ENCODE results near the gene VWA7. TPM values are rescaled to one million over a fixed set of nuclear protein-coding genes. Genes with fewer than 3 reads are reported as not detected.

VWA7 gene
- total RNA-seq, 4 donors from 2014 or later, result 0.36 to 1.6 (median 0.56) TPM; not detected in 1

DNA sequence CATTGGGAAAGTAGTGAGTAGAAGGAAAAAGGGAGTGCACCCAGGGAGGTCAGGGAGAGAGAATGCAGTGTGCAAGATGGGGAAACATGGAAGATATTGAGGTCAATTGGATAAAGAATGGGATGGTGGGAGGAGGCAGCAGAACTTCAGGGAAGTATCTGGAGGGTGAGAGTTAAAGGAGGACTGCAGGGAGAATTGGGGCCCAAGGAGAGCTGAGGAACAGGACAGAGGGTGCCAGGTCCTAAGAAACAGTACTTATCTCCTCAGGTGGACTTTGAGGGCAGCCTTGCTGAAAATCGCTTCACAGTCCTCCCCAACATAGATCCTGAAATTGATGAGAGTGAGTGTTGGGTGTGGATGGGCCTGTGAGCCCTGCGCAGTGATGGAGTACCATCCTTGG, 18.8 kb downstream of the VWA7 start:
- TF ChIP-seq, protein P1, sequence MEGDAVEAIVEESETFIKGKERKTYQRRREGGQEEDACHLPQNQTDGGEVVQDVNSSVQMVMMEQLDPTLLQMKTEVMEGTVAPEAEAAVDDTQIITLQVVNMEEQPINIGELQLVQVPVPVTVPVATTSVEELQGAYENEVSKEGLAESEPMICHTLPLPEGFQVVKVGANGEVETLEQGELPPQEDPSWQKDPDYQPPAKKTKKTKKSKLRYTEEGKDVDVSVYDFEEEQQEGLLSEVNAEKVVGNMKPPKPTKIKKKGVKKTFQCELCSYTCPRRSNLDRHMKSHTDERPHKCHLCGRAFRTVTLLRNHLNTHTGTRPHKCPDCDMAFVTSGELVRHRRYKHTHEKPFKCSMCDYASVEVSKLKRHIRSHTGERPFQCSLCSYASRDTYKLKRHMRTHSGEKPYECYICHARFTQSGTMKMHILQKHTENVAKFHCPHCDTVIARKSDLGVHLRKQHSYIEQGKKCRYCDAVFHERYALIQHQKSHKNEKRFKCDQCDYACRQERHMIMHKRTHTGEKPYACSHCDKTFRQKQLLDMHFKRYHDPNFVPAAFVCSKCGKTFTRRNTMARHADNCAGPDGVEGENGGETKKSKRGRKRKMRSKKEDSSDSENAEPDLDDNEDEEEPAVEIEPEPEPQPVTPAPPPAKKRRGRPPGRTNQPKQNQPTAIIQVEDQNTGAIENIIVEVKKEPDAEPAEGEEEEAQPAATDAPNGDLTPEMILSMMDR (IDR thresholded peaks at IDR 0.05), result no peak
- no peak for ATAC-seq (ENCODE audit: low FRiP score)
- DNase-seq (ENCODE audit: low spot score), result no peak

DNA sequence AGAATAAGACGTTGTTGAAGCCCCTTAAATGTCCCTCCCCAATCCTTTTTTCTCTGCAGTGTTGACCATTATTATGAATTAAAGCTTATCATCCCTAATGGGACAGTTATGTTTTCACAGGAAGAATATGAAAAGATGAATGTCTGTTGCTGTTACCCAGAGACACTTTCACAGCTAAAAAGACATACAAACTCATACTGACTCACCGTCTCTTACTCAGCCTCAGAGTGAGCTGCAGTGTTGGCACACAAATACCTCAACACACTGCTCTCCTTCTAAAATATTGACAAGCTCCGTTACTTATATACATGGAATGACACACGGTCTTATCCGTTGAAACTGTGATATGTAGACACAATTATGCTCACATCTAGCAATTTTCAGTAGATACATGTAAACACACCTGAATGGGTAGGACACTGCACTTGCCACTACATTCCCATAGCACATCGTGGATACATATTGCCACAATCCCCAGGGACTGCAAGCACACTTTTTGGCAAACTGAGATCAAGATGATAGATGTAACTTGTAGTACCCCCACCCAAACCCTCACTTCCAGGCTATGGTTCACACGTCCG, 24.3 kb downstream of the VWA7 start:
- TF ChIP-seq, protein P1 (IDR thresholded peaks at IDR 0.05), result no peak
- ATAC-seq (ENCODE audit: low FRiP score) (no peak), DNase-seq (ENCODE audit: low spot score) (no peak)

DNA sequence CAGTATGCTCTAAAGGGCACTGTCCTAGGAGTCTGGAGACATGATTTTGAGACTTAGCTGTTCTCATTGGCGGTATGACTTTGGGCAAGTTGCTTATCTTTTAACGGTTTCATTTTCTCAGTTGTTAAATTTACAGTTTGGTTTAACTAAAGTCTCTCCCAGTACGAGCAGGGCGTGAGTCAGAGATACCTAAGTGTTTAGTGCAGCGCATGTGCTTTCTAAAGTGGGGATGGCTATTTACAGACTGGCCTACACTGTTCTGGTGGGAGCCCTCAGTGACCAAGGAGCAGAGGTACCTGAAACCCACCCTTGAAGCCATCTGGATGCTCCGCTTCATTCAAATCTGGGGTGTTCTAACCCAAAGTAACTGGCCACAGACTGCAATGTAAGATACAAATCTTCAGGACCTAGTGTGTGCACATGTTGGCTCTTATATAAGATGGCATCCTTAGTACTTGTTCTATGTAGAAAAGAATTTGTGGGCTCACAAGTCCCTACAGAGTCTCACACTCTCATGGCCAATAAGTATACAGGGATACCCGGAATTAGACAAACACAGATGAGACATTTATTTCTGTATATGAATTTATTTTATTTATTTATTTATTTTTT, 26.6 kb downstream of the VWA7 start:
- ATAC-seq (ENCODE audit: low FRiP score), result no peak
- no peak for DNase-seq (ENCODE audit: low spot score)
- TF ChIP-seq, protein P1 (IDR thresholded peaks at IDR 0.05), result no peak

DNA sequence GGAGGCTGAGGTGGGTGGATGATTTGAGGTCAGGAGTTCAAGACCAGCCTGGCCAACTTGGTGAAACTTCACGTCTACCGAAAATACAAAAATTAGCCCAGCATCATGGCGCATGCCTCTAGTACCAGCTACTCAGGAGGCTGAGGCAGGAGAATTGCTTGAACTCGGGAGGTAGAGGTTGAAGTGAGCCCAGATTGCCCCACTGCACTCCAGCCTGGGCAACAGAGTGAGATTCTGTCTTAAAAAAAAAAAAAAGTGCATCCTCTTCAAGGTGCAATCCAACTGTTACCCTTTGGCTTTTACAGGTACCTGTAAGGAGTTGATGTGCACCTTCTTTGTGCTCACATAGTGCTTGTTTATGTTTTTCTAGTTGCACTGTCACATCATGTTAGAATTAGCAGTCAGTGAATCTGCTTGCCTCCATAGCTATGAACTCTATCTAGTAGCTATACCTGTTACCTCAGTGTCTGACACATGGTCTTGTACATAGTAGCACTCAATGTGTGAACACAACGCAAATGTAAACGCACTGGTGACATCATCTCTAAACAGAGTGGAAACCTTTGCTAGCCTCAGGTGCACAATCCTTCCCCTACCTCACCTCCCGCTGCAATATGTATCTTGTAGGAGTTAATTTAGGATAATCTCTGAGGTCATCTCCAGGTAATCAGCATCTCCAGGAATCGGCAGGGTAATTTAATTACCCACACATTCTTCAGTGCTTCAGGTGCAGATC, 27.7 kb downstream of the VWA7 start:
- ATAC-seq (ENCODE audit: low FRiP score), result no peak
- no peak for DNase-seq (ENCODE audit: low spot score)
- TF ChIP-seq, protein P1 (IDR thresholded peaks at IDR 0.05), result no peak

DNA sequence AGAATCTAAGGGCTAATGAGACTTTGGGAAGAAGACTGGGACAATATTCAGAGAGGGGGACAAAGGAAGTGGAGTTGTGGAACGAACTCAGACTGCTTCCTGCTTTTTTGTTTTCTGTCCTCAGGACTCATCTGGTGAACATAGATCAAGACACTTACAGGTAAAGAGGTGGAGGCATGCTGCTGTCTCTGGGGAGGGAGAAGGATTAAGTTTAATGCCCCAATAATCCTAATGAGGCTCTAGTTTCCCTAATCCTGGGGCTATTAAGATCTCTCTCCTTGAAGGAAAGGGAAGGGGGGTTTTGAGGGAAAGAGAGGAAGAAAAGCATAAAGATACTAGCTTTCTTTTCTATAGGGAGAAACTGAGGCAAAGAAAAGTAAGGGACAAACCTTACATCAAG, 32.7 kb downstream of the VWA7 start:
- no peak for DNase-seq (ENCODE audit: low spot score)
- ATAC-seq (ENCODE audit: low FRiP score), result no peak
- TF ChIP-seq, protein P1 (IDR thresholded peaks at IDR 0.05), result no peak

DNA sequence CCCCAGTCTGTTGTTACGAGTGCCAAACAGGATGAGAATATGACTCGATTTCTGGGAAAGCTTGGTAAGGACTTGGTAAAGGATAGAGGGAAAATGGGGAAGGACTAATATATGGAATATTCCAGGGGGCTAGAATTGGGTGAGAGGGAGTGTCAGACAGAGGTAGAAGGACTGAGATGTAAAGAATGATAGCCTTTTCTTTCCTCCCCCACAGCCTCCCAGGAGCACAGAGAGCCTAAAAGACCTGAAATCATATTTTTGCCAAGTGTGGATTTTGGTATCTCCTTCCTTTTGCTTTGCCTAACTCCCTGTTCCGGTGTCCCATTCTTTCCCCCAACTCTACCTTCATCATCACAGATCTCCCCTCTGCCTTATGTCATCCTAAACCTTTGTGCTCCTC, 34.2 kb downstream of the VWA7 start:
- ATAC-seq (ENCODE audit: low FRiP score), result no peak
- no peak for DNase-seq (ENCODE audit: low spot score)

More for the DNA sequence above, 34.2 kb downstream of the VWA7 start:
- TF ChIP-seq, protein P1 (IDR thresholded peaks at IDR 0.05), result no peak

Data from omental fat pad (tissue), 4 donors.